CD8-positive, alpha-beta memory T cell (primary cell): Measurements from ENCODE around the gene OTUB1. TPM values are rescaled to one million over a fixed set of nuclear protein-coding genes. Genes with fewer than 3 reads are reported as not detected.

Experiments
- CTCF ChIA-PET: fragments of 350-600 bp; sonication (Branson Sonifier 250); formaldehyde crosslinking; loops from one replicate; lab custom pipeline; 2021; ENCODE audit warnings: antibody characterized with exemption; lab: Charles Lee
- POLR2A ChIA-PET: fragments of 350-600 bp; sonication (Branson Sonifier 250); formaldehyde crosslinking; loops from one replicate; lab custom pipeline; 2021; ENCODE audit warnings: antibody characterized with exemption; lab: Charles Lee
- DNase-seq, 5 donors: peaks; one replicate each; pipeline versions ENCODE4 v3.0.0 to v3.0.0-alpha.2; 2020 to 2022; ENCODE audit warnings: mixed read lengths in 1 of 5
- H3K27ac ChIP-seq: one replicate; pipeline ENCODE4 v1.7.0; 2013; ENCODE audit warnings: low read depth, mild to moderate bottlenecking, low read length, moderate library complexity
- H3K27me3 ChIP-seq: 2 replicates; pipeline ENCODE4 v1.7.0; 2013; ENCODE audit warnings: low read length, mild to moderate bottlenecking; ENCODE audit not compliant: insufficient read depth, poor library complexity, severe bottlenecking
- H3K36me3 ChIP-seq: 2 replicates; pipeline ENCODE4 v1.7.0; 2013; ENCODE audit warnings: mild to moderate bottlenecking, low read length, moderate library complexity; ENCODE audit not compliant: insufficient read depth
- H3K4me1 ChIP-seq: 2 replicates; pipeline ENCODE4 v1.7.0; 2013; ENCODE audit warnings: mild to moderate bottlenecking, low read length, moderate library complexity; ENCODE audit not compliant: insufficient read depth
- H3K4me3 ChIP-seq: 2 replicates; pipeline ENCODE4 v1.7.0; 2013; ENCODE audit warnings: mild to moderate bottlenecking, low read length
- H3K9me3 ChIP-seq: 2 replicates; pipeline ENCODE4 v1.7.0; 2013; ENCODE audit warnings: mild to moderate bottlenecking, low read length
- H3K27ac Mint-ChIP-seq, 8 donors: one replicate each; pipeline ENCODE4 v1.8.0; 2020 to 2021; ENCODE audit warnings: mixed read lengths in 8 of 8, mild to moderate bottlenecking in 6 of 8, inconsistent platforms in 3 of 8, moderate library complexity in 3 of 8
- H3K27me3 Mint-ChIP-seq, 2 donors: one replicate each; pipeline ENCODE4 v1.8.0; 2020 to 2021; ENCODE audit warnings: mixed read lengths in 2 of 2, mild to moderate bottlenecking in 1 of 2, moderate library complexity in 1 of 2
- H3K36me3 Mint-ChIP-seq, 3 donors: one replicate each; pipeline ENCODE4 v1.8.0; 2020 to 2021; ENCODE audit warnings: mixed read lengths in 3 of 3, inconsistent platforms in 1 of 3, mild to moderate bottlenecking in 1 of 3
- H3K4me1 Mint-ChIP-seq, 3 donors: one replicate each; pipeline ENCODE4 v1.8.0; 2020 to 2021; ENCODE audit warnings: mixed read lengths in 3 of 3, inconsistent platforms in 1 of 3, mild to moderate bottlenecking in 1 of 3
- H3K4me3 Mint-ChIP-seq, 7 donors: one replicate each; pipeline ENCODE4 v1.8.0; 2020 to 2021; ENCODE audit warnings: mixed read lengths in 7 of 7, mild to moderate bottlenecking in 6 of 7, moderate library complexity in 4 of 7, inconsistent platforms in 2 of 7
- H3K9me3 Mint-ChIP-seq, 5 donors: one replicate each; pipeline ENCODE4 v1.8.0; 2020 to 2022; ENCODE audit warnings: mixed read lengths in 5 of 5, mild to moderate bottlenecking in 3 of 5, moderate library complexity in 2 of 5, inconsistent platforms in 1 of 5
- polyA plus RNA-seq: library from polyadenylated mRNA; unstranded; fragments of 300-500 nt; fragmentation: Illumina TruSeq; gene quantifications from one replicate; pipeline ENCODE4 v1.2.3, GENCODE V29; 2021
- total RNA-seq, 2 experiments: library from RNA; stranded (reverse); gene quantifications; one replicate each; pipeline ENCODE4 v1.2.3, GENCODE V29; 2021

Gene OTUB1
- total and polyA plus RNA-seq, 3 experiments from 2014 or later = 75.8 to 135 (median 85.0) TPM

DNA sequence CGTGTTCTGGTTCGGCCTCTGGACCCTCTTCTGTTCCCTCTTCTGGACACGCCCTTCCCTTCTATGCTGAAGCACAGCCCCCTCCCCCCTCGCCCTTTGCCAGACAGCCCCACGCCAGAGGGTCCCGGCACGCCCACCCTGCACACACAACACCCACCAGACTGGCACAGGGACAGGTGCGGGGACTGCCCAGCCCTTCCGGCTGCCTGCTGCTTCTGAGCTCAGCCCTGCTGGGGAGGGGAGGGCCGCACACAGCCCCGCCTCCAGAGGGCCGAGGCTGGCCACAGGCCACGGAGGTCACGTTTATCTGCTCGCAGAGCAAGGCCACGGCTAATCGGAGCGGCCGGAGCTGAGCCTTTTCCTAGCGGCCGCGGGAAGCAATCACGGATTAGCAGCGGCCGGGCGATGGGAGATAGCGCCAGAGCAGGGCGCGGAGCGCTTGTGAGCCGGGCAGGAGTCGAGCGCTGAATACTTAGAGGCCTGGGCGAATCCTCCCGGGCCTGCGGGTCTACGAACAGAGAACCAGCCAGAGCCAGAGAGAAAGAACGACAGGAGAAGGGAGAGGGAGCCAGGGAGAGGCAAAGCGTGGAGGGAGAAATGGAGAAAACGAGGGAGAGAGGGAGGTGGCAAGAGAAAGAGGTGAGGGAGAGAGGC, 21.5 kb downstream of the OTUB1 start:
- ChIA-PET CTCF (no interaction called here), POLR2A (no interaction called here)
- peaks cover 9 to 16% (median 11%) of the 10 kb centered on the region in 3 donors for H3K4me1 Mint-ChIP-seq
- Histone ChIP-seq H3K27ac (no peak overlapping the region), H3K36me3 (no peaks in the 10 kb centered on the region), H3K4me3 (no peak overlapping the region), H3K27me3 (peaks cover 5% of the 10 kb centered on the region), H3K9me3 (no peaks in the 10 kb centered on the region), H3K4me1 (no peaks in the 10 kb centered on the region)
- H3K36me3 Mint-ChIP-seq = peaks cover 0 to 14% (median 0%) of the 10 kb centered on the region in 3 donors
- H3K27me3 Mint-ChIP-seq = peaks cover 21 to 28% of the 10 kb centered on the region in 2 donors
- H3K9me3 Mint-ChIP-seq = peaks cover 0 to 3% (median 0%) of the 10 kb centered on the region in 5 donors
- no peak for DNase-seq
- H3K27ac Mint-ChIP-seq = no peak overlapping the region
- peak overlapping the region in 5 of 7 donors; percentile 48 to 77 (median 72) for H3K4me3 Mint-ChIP-seq

DNA sequence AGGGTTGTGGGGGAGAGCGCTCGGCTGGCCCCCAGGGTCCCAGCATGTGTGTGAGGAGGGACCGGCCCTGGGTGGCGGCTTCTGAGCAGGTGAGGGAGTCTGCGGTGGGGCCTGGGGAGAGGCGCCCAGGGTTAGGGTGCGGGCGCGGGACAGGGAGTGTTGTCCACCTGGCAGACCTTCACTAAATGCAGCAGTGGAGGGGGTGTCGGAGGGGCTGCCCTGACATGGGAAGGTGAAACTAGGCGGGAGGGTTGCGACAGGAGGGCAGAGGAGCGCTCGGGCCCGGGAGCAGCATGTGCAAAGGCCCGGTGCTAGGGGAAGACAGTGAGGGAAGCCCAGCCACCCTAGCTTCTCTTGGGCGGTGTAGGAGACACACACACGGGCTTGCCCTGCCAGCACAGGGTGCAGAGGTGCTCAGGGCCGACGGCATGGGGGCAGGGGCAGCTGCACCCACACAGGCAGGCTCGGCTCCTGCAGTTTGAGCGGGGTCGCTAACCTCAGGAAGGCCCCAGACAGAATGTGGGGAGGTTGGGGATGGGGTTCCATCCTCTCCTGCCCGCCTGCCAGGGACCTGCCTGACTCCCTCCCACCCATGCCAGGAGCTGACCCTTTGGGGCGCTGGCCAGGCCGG, 22.2 kb downstream of the OTUB1 start:
- H3K4me1 ChIP-seq = no peaks in the 10 kb centered on the region
- H3K27me3 ChIP-seq = peaks cover 5% of the 10 kb centered on the region
- ChIA-PET CTCF (interaction anchor here (1.4 kb wide), 1 partner anchor 9 kb away, joined by 5 read pairs; no protein-coding TSS in a partner anchor), POLR2A (no interaction called here)
- Mint-ChIP-seq H3K27ac (no peak overlapping the region), H3K36me3 (peaks cover 0 to 14% (median 0%) of the 10 kb centered on the region in 3 donors), H3K4me1 (peaks cover 9 to 16% (median 11%) of the 10 kb centered on the region in 3 donors), H3K4me3 (peak overlapping the region in 4 of 7 donors; percentile 37 to 72 (median 58)), H3K9me3 (peaks cover 0 to 3% (median 0%) of the 10 kb centered on the region in 5 donors), H3K27me3 (peaks cover 21 to 28% of the 10 kb centered on the region in 2 donors)
- no peak overlapping the region for H3K27ac ChIP-seq
- no peak for DNase-seq
- no peaks in the 10 kb centered on the region for H3K9me3 ChIP-seq
- H3K36me3 ChIP-seq = no peaks in the 10 kb centered on the region
- no peak overlapping the region for H3K4me3 ChIP-seq

DNA sequence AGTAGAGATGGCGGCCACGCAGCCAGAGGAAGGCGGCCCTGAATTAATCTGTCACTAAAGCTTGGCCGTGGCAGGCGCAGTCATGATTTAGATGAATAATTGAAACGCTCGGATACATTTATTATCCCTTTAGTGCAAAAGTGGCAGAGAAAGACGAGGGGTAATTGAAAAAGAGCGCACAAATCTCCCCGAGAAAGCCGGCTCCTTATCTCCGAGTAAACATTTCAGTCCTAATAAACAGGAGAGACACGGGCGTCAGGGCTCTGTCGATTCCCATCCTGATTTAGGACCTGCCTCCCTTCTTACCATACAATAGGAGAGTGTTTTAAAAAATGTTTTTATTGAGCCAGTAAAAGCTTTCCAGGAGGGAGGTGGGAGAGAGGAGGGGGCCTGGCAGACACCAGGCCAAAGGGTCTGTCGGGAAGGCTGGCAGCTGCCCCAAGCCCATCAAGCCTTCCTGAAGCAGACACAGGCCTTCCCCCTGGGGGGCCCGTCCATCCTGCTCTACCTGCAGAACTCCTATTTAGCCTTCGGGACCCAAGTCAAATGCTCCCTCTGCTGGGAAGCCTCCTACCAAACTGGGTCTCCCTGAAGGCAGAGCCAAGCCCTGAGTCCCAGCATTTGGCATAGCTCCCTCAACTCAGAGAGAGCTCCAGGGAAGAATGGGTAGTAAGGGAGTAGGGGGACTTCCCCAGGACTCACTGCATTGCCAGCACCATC, 22.8 kb downstream of the OTUB1 start:
- no peaks in the 10 kb centered on the region for H3K36me3 ChIP-seq
- ChIA-PET POLR2A (no interaction called here), CTCF (interaction anchor here (1.4 kb wide), 1 partner anchor 9 kb away, joined by 5 read pairs; no protein-coding TSS in a partner anchor)
- no peak for DNase-seq
- Mint-ChIP-seq H3K4me1 (peaks cover 9 to 16% (median 11%) of the 10 kb centered on the region in 3 donors), H3K4me3 (no peak overlapping the region), H3K27me3 (peaks cover 22 to 28% of the 10 kb centered on the region in 2 donors), H3K36me3 (peaks cover 0 to 14% (median 0%) of the 10 kb centered on the region in 3 donors), H3K9me3 (peaks cover 0 to 3% (median 0%) of the 10 kb centered on the region in 5 donors), H3K27ac (no peak overlapping the region)
- H3K27ac ChIP-seq = no peak overlapping the region
- H3K4me3 ChIP-seq = no peak overlapping the region
- H3K27me3 ChIP-seq = peaks cover 5% of the 10 kb centered on the region
- H3K4me1 ChIP-seq = no peaks in the 10 kb centered on the region
- H3K9me3 ChIP-seq = no peaks in the 10 kb centered on the region

DNA sequence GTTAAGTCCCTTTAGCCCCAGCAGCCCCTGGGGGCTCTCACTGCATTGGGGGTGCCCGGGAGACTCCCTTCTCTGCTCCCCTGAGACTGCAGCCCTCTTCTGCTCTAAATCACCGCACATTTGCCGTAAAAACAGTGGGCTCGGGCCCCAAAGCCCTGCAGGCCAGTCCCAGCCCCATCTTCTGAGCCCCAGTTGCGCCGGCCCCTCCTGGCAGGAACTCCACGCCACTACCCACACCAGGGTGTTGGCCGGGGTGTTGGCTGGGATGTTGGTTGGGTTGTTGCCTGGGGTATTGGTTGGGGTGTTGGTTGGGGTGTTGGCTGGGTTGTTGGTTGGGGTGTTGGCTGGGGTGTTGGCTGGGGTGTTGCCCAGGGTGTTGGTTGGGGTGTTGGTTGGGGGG, 23.5 kb downstream of the OTUB1 start:
- Mint-ChIP-seq H3K36me3 (peaks cover 0 to 14% (median 0%) of the 10 kb centered on the region in 3 donors), H3K4me3 (no peak overlapping the region), H3K27ac (no peak overlapping the region), H3K27me3 (peaks cover 22 to 28% of the 10 kb centered on the region in 2 donors), H3K9me3 (peaks cover 0 to 3% (median 0%) of the 10 kb centered on the region in 5 donors), H3K4me1 (peaks cover 9 to 16% (median 11%) of the 10 kb centered on the region in 3 donors)
- Histone ChIP-seq H3K27me3 (peaks cover 5% of the 10 kb centered on the region), H3K27ac (no peak overlapping the region), H3K36me3 (no peaks in the 10 kb centered on the region), H3K4me3 (no peak overlapping the region), H3K9me3 (no peaks in the 10 kb centered on the region), H3K4me1 (no peaks in the 10 kb centered on the region)
- ChIA-PET POLR2A (no interaction called here), CTCF (interaction anchor here (1.4 kb wide), 1 partner anchor 10 kb away, joined by 5 read pairs; no protein-coding TSS in a partner anchor)
- no peak for DNase-seq

DNA sequence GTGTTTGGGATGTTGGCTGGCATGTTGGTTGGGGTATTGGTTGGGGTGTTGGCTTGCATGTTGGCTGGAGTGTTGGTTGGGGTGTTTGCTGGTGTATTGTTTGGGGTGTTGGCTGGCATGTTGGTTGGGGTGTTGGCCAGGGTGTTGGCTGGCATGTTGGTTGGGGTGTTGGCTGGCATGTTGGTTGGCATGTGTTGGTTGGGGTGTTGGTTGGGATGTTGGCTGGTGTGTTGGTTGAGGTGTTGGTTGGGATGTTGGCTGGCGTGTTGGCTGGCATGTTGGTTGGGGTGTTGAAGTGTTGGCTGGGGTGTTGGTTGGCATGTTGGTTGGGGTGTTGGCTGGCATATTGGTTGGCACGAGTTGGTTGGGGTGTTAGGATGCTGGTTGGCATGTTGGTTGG, 24.5 kb downstream of the OTUB1 start:
- no peaks in the 10 kb centered on the region for H3K9me3 ChIP-seq
- CTCF ChIA-PET = no interaction called here
- Mint-ChIP-seq H3K9me3 (peaks cover 0 to 3% (median 0%) of the 10 kb centered on the region in 5 donors), H3K4me3 (no peak overlapping the region), H3K27ac (no peak overlapping the region), H3K36me3 (peaks cover 0 to 14% (median 0%) of the 10 kb centered on the region in 3 donors), H3K27me3 (peaks cover 22 to 28% of the 10 kb centered on the region in 2 donors), H3K4me1 (peaks cover 9 to 16% (median 11%) of the 10 kb centered on the region in 3 donors)
- H3K27ac ChIP-seq = no peak overlapping the region
- H3K4me3 ChIP-seq = no peak overlapping the region
- no peaks in the 10 kb centered on the region for H3K36me3 ChIP-seq
- POLR2A ChIA-PET = no interaction called here
- no peak for DNase-seq
- no peaks in the 10 kb centered on the region for H3K4me1 ChIP-seq
- peaks cover 5% of the 10 kb centered on the region for H3K27me3 ChIP-seq

DNA sequence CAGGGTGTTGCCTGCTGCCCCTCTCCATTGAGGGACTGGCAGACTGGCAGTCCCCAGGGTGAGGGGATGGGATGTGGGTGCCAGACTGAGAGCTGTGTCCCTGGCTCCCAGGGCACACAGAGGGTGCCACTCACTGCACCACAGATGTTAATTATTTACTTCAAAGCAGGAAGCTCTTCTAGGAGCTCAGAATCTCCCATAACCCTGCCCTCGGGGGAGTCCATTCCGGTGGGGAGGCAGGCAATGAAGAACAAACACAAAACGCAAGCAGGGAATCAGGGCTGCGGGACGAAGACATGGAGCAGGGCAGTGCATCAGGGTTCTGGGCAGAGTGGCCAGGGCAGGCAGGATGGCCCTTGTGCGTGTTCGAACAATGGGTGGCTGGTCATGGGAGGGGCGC, 25.1 kb downstream of the OTUB1 start:
- Mint-ChIP-seq H3K9me3 (peaks cover 0 to 3% (median 0%) of the 10 kb centered on the region in 5 donors), H3K4me1 (peaks cover 9 to 16% (median 11%) of the 10 kb centered on the region in 3 donors), H3K27me3 (peaks cover 22 to 25% of the 10 kb centered on the region in 2 donors), H3K36me3 (peaks cover 0 to 14% (median 0%) of the 10 kb centered on the region in 3 donors), H3K27ac (no peak overlapping the region), H3K4me3 (no peak overlapping the region)
- H3K4me1 ChIP-seq = no peaks in the 10 kb centered on the region
- POLR2A ChIA-PET = no interaction called here
- DNase-seq = no peak
- CTCF ChIA-PET = no interaction called here
- H3K4me3 ChIP-seq = no peak overlapping the region
- H3K9me3 ChIP-seq = no peaks in the 10 kb centered on the region
- peaks cover 5% of the 10 kb centered on the region for H3K27me3 ChIP-seq
- no peaks in the 10 kb centered on the region for H3K36me3 ChIP-seq
- no peak overlapping the region for H3K27ac ChIP-seq

DNA sequence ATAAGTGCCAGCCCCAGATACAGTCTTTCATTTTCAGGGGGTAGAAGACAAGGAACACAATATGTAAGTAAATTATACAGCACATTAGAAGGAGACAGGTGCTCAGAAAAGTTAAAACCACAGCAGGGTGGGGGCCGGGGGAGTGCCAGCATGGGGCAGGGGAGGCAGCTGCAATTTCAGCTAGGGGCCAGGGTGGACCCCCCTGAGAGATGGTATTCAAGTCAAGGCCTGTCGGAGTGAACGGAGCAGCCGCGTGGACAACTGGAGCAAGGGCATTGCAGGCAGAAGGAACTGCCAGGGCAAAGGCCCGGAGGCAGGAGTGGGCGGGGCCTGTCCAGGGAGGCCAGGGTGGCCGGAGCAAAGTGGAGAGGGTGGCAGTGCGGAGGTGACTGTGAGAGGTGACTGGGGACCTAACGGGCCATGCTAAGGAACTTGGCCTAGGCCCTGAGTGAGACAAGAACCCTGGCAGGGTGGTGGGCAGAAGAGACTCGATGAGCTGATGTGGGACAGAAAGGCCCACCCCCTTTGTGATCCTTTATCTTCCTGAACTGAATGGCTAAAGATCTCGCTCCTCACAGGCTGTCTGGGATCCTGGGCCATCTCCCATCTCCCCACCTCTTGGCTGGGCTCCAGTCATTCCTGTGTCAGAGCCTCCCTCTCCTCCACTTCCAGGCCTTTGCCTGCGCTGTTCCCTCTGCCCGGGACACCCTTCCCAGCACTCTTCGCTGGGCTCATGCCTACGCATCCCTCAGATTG, 27.1 kb downstream of the OTUB1 start:
- H3K27ac ChIP-seq = no peak overlapping the region
- H3K4me1 Mint-ChIP-seq = no peaks in the 10 kb centered on the region
- H3K4me3 ChIP-seq = no peak overlapping the region
- no peaks in the 10 kb centered on the region for H3K9me3 ChIP-seq
- no peak for DNase-seq
- ChIA-PET CTCF (no interaction called here), POLR2A (no interaction called here)
- H3K36me3 Mint-ChIP-seq = peaks cover 0 to 14% (median 0%) of the 10 kb centered on the region in 3 donors
- H3K27me3 ChIP-seq = no peaks in the 10 kb centered on the region
- no peak overlapping the region for H3K4me3 Mint-ChIP-seq
- no peak overlapping the region for H3K27ac Mint-ChIP-seq
- H3K27me3 Mint-ChIP-seq = peaks cover 6 to 7% of the 10 kb centered on the region in 2 donors
- peaks cover 0 to 3% (median 0%) of the 10 kb centered on the region in 5 donors for H3K9me3 Mint-ChIP-seq
- no peaks in the 10 kb centered on the region for H3K36me3 ChIP-seq
- no peaks in the 10 kb centered on the region for H3K4me1 ChIP-seq
